Liver (tissue), 9 donors: Measurements from ENCODE around the gene PCDHGA7. TPM values are rescaled to one million over a fixed set of nuclear protein-coding genes. Genes with fewer than 3 reads are reported as not detected.
A peak's percentile ranks its signal among the peaks of the same experiment; 100 is the strongest.

Experiments
- DNase-seq: peaks from one replicate; pipeline ENCODE4 v3.0.0-alpha.2; 2017; ENCODE audit warnings: low spot score
- H3K27ac ChIP-seq, 2 donors: one replicate each; pipeline ENCODE4 v1.7.0; 2013; ENCODE audit warnings: inconsistent platforms in 2 of 2, low read length in 2 of 2, control low read depth in 1 of 2, low read depth in 1 of 2, mild to moderate bottlenecking in 1 of 2
- H3K27me3 ChIP-seq, 4 donors: one replicate each; pipeline versions ENCODE4 v1.6.1 to v1.7.0; 2013; ENCODE audit warnings: low read length in 3 of 4, inconsistent platforms in 1 of 4, mild to moderate bottlenecking in 1 of 4, moderate library complexity in 1 of 4; ENCODE audit not compliant: control insufficient read depth in 4 of 4, insufficient read depth in 4 of 4
- H3K36me3 ChIP-seq, 4 donors: one replicate each; pipeline versions ENCODE4 v1.6.1 to v1.7.0; 2013; ENCODE audit warnings: low read length in 3 of 4, mild to moderate bottlenecking in 3 of 4, low read depth in 1 of 4, moderate library complexity in 1 of 4; ENCODE audit not compliant: control insufficient read depth in 4 of 4, insufficient read depth in 3 of 4
- H3K4me1 ChIP-seq, 4 donors: one replicate each; pipeline versions ENCODE4 v1.6.1 to v1.7.0; 2013; ENCODE audit warnings: low read length in 3 of 4, mild to moderate bottlenecking in 3 of 4, moderate library complexity in 1 of 4; ENCODE audit not compliant: control insufficient read depth in 4 of 4, insufficient read depth in 4 of 4
- H3K4me3 ChIP-seq, 3 donors: one replicate each; pipeline versions ENCODE4 v1.6.1 to v1.7.0; 2013; ENCODE audit warnings: low read length in 3 of 3, control low read depth in 1 of 3, low read depth in 1 of 3, mild to moderate bottlenecking in 1 of 3
- H3K9ac ChIP-seq, 2 donors: one replicate each; pipeline ENCODE4 v1.7.0; 2013; ENCODE audit warnings: low read length in 2 of 2, mild to moderate bottlenecking in 2 of 2, moderate library complexity in 2 of 2, control low read depth in 1 of 2, low read depth in 1 of 2
- H3K9me3 ChIP-seq, 4 donors: one replicate each; pipeline versions ENCODE4 v1.6.1 to v1.7.0; 2013; ENCODE audit warnings: low read length in 3 of 4; ENCODE audit not compliant: control insufficient read depth in 4 of 4
- EGR1 ChIP-seq, 2 donors: IDR thresholded peaks; 2 replicates each; pipeline ENCODE4 v1.6.1; 2016 to 2018; ENCODE audit warnings: antibody characterized with exemption in 2 of 2, low read depth in 2 of 2
- FOXA2 ChIP-seq: IDR thresholded peaks from 2 replicates; pipeline ENCODE4 v1.6.1; 2016; ENCODE audit warnings: antibody characterized with exemption
- GABPA ChIP-seq, 2 donors: IDR thresholded peaks in 1 of 2; conservative IDR thresholded peaks in 1 of 2; 2 replicates each; pipeline ENCODE4 v1.6.1; 2016; ENCODE audit warnings: antibody characterized with exemption in 2 of 2, mild to moderate bottlenecking in 1 of 2, moderate library complexity in 1 of 2
- HNF4A ChIP-seq, 2 donors: conservative IDR thresholded peaks; 2 replicates each; pipeline ENCODE4 v1.6.1; 2016; ENCODE audit warnings: antibody characterized with exemption in 2 of 2, mild to moderate bottlenecking in 2 of 2
- JUND ChIP-seq, 2 donors: IDR thresholded peaks; 2 replicates each; pipeline ENCODE4 v1.6.1; 2016; ENCODE audit warnings: antibody characterized with exemption in 2 of 2
- NR2F2 ChIP-seq: IDR thresholded peaks from 2 replicates; pipeline ENCODE4 v1.6.1; 2016; ENCODE audit warnings: antibody characterized with exemption
- RAD21 ChIP-seq, 2 donors: IDR thresholded peaks; 2 replicates each; pipeline ENCODE4 v1.6.1; 2016; ENCODE audit warnings: antibody characterized with exemption in 2 of 2, mild to moderate bottlenecking in 2 of 2
- SP1 ChIP-seq: IDR thresholded peaks from 2 replicates; pipeline ENCODE4 v1.6.1; 2018; ENCODE audit warnings: antibody characterized with exemption, mild to moderate bottlenecking
- TAF1 ChIP-seq: conservative IDR thresholded peaks from 2 replicates; pipeline ENCODE4 v1.6.1; 2016; ENCODE audit warnings: antibody characterized with exemption, mild to moderate bottlenecking
- YY1 ChIP-seq: IDR thresholded peaks from 2 replicates; pipeline ENCODE4 v1.6.1; 2016; ENCODE audit warnings: antibody characterized with exemption, mild to moderate bottlenecking
- WGBS: extraction: QIAGEN DNeasy Blood & Tissue Kit; methylation state at CpG from one replicate; pipeline ENCODE4 v1.1.7; 2013; 5-methylcytosine and 5-hydroxymethylcytosine counted together
- polyA plus RNA-seq, 2 donors: library from polyadenylated mRNA; stranded (reverse) in 1 of 2; unstranded in 1 of 2; fragments of 200-250 nt in 1 of 2; fragments of >200 nt in 1 of 2; fragmentation: Nextera tagmentation in 1 of 2; extraction: Ambion mirVana in 1 of 2; gene quantifications; one replicate each; pipeline versions ENCODE4 v1.2.1 to v1.2.3, GENCODE V29; 2013 to 2015
- total RNA-seq, 2 donors: library from RNA; depleted of rRNA; stranded (reverse); fragments of >200 nt; gene quantifications; one replicate each; pipeline ENCODE4 v1.2.3, GENCODE V29; 2014
- TF ChIP-seq, protein P1 (sequence below): IDR thresholded peaks from 2 replicates; pipeline ENCODE4 v1.6.1; 2016; ENCODE audit warnings: antibody characterized with exemption
- TF ChIP-seq, protein P2 (sequence below): fragments of 150-350 bp; IDR thresholded peaks from 2 replicates; pipeline ENCODE4 v1.5.1; 2017; ENCODE audit warnings: improper control_type of control experiment, low read depth, low read length; ENCODE audit not compliant: missing input control
- donor health status: healthy.
- donor health status: healthy.
- donor health status: healthy.
- donor health status: healthy.
- donor health status: healthy.

PCDHGA7 gene
- total and polyA plus RNA-seq, 4 donors = 0.19 to 0.67 (median 0.21) TPM

DNA sequence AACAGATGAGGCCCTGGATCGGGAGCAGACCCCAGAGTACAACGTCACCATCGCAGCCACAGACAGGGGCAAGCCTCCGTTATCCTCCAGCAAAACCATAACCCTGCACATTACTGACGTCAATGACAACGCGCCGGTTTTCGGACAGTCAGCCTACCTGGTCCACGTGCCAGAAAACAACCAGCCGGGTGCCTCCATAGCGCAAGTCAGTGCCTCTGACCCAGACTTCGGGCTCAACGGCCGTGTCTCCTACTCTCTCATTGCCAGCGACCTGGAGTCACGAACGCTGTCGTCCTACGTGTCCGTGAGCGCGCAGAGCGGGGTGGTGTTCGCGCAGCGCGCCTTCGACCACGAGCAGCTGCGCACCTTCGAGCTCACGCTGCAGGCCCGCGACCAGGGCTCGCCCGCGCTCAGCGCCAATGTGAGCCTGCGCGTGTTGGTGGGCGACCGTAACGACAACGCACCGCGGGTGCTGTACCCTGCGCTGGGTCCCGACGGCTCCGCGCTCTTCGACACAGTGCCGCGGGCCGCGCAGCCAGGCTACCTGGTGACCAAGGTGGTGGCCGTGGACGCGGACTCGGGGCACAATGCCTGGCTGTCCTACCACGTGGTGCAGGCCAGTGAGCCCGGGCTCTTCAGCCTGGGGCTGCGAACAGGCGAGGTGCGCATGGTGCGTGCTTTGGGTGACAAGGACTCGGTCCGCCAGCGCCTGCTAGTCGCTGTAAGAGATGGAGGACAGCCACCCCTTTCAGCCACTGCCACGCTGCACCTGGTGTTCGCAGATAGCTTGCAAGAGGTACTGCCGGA is 36.7 kb downstream of the PCDHGA7 start:
- TF ChIP-seq, protein P1, sequence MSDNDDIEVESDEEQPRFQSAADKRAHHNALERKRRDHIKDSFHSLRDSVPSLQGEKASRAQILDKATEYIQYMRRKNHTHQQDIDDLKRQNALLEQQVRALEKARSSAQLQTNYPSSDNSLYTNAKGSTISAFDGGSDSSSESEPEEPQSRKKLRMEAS = no peak
- TF ChIP-seq RAD21 (IDR thresholded peaks at IDR 0.05) = no peak
- TF ChIP-seq HNF4A (conservative IDR thresholded peaks at IDR 0.05) = no peak
- TF ChIP-seq SP1 = no peak
- no peak for TF ChIP-seq YY1
- TF ChIP-seq NR2F2 = no peak
- TF ChIP-seq, protein P2, sequence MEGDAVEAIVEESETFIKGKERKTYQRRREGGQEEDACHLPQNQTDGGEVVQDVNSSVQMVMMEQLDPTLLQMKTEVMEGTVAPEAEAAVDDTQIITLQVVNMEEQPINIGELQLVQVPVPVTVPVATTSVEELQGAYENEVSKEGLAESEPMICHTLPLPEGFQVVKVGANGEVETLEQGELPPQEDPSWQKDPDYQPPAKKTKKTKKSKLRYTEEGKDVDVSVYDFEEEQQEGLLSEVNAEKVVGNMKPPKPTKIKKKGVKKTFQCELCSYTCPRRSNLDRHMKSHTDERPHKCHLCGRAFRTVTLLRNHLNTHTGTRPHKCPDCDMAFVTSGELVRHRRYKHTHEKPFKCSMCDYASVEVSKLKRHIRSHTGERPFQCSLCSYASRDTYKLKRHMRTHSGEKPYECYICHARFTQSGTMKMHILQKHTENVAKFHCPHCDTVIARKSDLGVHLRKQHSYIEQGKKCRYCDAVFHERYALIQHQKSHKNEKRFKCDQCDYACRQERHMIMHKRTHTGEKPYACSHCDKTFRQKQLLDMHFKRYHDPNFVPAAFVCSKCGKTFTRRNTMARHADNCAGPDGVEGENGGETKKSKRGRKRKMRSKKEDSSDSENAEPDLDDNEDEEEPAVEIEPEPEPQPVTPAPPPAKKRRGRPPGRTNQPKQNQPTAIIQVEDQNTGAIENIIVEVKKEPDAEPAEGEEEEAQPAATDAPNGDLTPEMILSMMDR = no peak
- Histone ChIP-seq H3K4me3 (peak overlapping the region in 2 of 3 donors; percentile 23 to 59), H3K4me1 (no peaks in the 10 kb centered on the region), H3K27ac (no peak overlapping the region), H3K36me3 (no peaks in the 10 kb centered on the region), H3K9me3 (peaks cover 47 to 75% (median 58%) of the 10 kb centered on the region in 4 donors), H3K9ac (no peak overlapping the region), H3K27me3 (peaks cover 0 to 5% (median 0%) of the 10 kb centered on the region in 4 donors)
- DNase-seq = no peak
- WGBS = 35% methylated on average over 74 of the region's 74 CpGs

DNA sequence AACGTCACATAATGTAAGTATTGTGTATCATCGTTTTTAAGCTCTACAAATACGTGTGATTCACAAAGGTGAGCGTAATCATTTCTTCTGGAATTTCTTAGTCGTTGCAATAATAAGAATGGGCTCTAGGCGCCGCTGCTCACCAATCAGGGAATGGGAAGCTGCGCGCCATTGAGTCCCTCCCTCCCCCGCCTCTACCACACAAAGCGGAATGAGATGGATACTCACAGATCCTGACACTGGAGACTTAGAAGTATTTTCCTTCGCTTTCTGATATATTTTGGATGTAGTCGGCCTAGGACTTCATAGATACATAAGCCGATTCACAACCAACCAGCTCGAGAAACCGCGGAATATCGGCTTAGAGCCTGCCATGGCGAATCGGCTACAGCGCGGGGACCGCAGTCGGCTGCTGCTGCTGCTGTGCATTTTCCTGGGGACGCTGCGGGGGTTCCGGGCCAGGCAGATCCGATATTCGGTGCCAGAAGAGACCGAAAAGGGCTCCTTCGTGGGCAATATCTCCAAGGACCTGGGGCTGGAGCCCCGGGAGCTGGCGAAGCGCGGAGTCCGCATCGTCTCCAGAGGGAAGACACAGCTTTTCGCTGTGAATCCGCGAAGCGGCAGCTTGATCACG is 38.4 kb downstream of the PCDHGA7 start, which contains the start of gene PCDHGA11:
Gene PCDHGA11 (plus strand): TSS at position 197 of the 634 bp plus-strand sequence. CDS start 177 bp downstream, at position 374.
- peak within 1 kb of the TSS; percentile 25 to 65 (median 59) for H3K4me3 ChIP-seq
- TF ChIP-seq FOXA2 (no peak), JUND (IDR thresholded peaks at IDR 0.05) (no peak), GABPA (IDR thresholded peaks at IDR 0.05 in 1 of 2, conservative IDR thresholded peaks at IDR 0.05 in 1 of 2) (no peak), TAF1 (no peak), YY1 (no peak), EGR1 (IDR thresholded peaks at IDR 0.05; ENCODE audit: low read depth in 2 of 2) (no peak), RAD21 (IDR thresholded peaks at IDR 0.05) (peak; percentile 21 to 59)
- TF ChIP-seq, protein P2 = peak; percentile 32
- H3K9me3 ChIP-seq = peaks cover 52 to 81% (median 59%) of the 10 kb centered on the region in 4 donors
- H3K27ac ChIP-seq = no peak within 1 kb of the TSS
- H3K36me3 ChIP-seq = no peaks in the 10 kb centered on the region
- 18% methylated on average over 42 of the region's 42 CpGs for WGBS
- no peak for DNase-seq
- H3K9ac ChIP-seq = no peak within 1 kb of the TSS
- peaks cover 0 to 5% (median 0%) of the 10 kb centered on the region in 4 donors for H3K27me3 ChIP-seq
- H3K4me1 ChIP-seq = no peaks in the 10 kb centered on the region
